Measurements from ENCODE around the gene TCF25.

The TCF25 gene

GRCh38 chr16:89946515-89946914 is 73.1 kb downstream of the TCF25 start:
- in situ Hi-C loops (cut with HindIII; ENCODE audit: low sequenced_read_pairs) = no loop called here

DNA sequence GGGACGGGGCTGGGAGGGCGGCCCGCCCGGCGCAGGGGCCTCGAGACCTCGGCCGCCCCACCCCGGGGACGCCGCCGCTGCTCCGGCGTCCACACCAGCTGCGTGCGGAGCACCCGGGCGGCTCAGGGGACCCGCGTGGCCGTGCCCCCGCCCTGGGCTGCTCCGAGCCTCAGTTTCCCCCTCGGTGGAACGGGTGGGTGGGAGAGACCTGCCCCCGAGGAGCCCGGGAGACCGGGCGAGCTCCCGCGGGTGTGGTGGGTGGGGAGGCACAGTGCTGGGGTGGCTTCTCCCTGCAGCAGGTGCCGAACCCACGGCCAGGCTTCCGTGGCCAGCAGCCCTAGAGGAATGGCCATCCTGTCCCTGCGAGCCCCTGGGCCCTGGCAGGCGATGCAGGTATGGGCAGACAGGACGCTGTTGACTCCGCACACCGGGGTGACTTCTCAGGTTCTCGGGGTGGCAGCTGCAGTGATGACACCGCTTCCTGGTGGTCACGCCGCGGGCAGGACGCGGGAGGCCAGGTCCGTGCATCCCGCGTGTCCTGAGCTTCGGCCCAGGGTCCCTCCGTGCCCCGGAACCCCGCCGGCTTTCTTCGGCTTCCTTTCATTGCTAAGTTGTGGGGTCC is 75.8 kb downstream of the TCF25 start:
- no peak for TF ChIP-seq CTCF (IDR thresholded peaks at IDR 0.05; ENCODE audit: low read depth, low read length)
- in situ Hi-C loops (cut with HindIII; ENCODE audit: low sequenced_read_pairs) = no loop called here
- no peak for DNase-seq (ENCODE audit: low read depth, low spot score)
- peak overlapping the region; percentile 60 for H3K4me3 ChIP-seq (ENCODE audit: low read depth, low read length)

More at GRCh38 chr16:89946515-89946914, 73.1 kb downstream of the TCF25 start:
- no peak for DNase-seq (ENCODE audit: low read depth, low spot score)
- no peak overlapping the region for H3K4me3 ChIP-seq (ENCODE audit: low read depth, low read length)
- TF ChIP-seq CTCF (IDR thresholded peaks at IDR 0.05; ENCODE audit: low read depth, low read length) = no peak

- in situ Hi-C loops (cut with HindIII; ENCODE audit: low sequenced_read_pairs) = no loop called here
- peak overlapping the region; percentile 60 for H3K4me3 ChIP-seq (ENCODE audit: low read depth, low read length)
Measured at GRCh38 chr16:89949756-89950155, 76.4 kb downstream of the TCF25 start.

GRCh38 chr16:89951509-89951908 is 78.1 kb downstream of the TCF25 start:
- no peak for TF ChIP-seq CTCF (IDR thresholded peaks at IDR 0.05; ENCODE audit: low read depth, low read length)
- in situ Hi-C loops (cut with HindIII; ENCODE audit: low sequenced_read_pairs) = no loop called here

More at GRCh38 chr16:89949756-89950155, 76.4 kb downstream of the TCF25 start:
- DNase-seq (ENCODE audit: low read depth, low spot score) = no peak
- TF ChIP-seq CTCF (IDR thresholded peaks at IDR 0.05; ENCODE audit: low read depth, low read length) = no peak

DNA sequence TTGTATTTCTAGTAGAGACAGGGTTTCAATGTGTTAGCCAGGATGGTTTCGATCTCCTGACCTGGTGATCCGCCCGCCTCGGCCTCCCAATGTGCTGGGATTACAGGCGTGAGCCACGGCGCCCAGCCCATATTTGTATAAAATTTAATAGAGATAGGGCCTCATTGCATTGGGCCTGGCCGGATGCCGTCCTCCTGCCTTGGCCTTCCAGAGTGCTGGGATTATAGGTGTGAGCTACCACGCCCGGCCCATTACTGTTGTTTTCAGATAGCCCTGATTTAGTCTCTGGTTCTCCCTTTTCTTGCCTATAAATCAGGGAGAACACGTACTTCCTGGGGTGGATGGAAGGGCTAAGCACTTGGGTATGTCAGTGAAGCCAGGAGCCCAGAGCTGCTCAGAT is 78.7 kb downstream of the TCF25 start:
- DNase-seq (ENCODE audit: low read depth, low spot score) = no peak
- H3K4me3 ChIP-seq (ENCODE audit: low read depth, low read length) = no peak overlapping the region
- in situ Hi-C loops (cut with HindIII; ENCODE audit: low sequenced_read_pairs) = no loop called here
- TF ChIP-seq CTCF (IDR thresholded peaks at IDR 0.05; ENCODE audit: low read depth, low read length) = no peak

More at GRCh38 chr16:89951509-89951908, 78.1 kb downstream of the TCF25 start:
- no peak overlapping the region for H3K4me3 ChIP-seq (ENCODE audit: low read depth, low read length)
- no peak for DNase-seq (ENCODE audit: low read depth, low spot score)

DNA sequence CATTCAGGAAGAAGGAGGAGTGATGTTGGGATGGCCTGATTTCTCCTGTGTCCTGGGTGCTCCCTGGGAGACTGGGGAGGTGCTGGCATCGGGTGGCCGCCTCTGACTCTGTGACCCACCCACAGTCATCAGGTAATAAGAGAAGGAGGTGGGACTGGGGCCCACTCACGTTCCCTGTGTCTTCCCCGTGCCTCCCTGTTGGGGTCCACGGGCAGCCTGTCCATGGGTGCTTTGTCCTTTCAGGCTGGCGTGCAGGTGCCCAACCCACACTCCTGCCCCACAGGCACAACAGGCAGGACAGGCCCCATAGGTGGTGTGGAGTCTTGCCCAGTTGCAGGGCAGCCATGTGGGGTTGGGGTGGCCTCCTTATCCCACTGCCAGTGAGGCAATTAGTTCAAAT is 79.2 kb downstream of the TCF25 start:
- no peak for TF ChIP-seq CTCF (IDR thresholded peaks at IDR 0.05; ENCODE audit: low read depth, low read length)
- H3K4me3 ChIP-seq (ENCODE audit: low read depth, low read length) = no peak overlapping the region
- in situ Hi-C loops (cut with HindIII; ENCODE audit: low sequenced_read_pairs) = no loop called here
- no peak for DNase-seq (ENCODE audit: low read depth, low spot score)
